ENCODE results near the gene MARVELD1. TPM values are rescaled to one million over a fixed set of nuclear protein-coding genes. Genes with fewer than 3 reads are reported as not detected.
A peak's percentile ranks its signal among the peaks of the same experiment; 100 is the strongest.

MARVELD1 gene
- total RNA-seq, 1 donor from 2014 or later: 43.7 TPM

DNA sequence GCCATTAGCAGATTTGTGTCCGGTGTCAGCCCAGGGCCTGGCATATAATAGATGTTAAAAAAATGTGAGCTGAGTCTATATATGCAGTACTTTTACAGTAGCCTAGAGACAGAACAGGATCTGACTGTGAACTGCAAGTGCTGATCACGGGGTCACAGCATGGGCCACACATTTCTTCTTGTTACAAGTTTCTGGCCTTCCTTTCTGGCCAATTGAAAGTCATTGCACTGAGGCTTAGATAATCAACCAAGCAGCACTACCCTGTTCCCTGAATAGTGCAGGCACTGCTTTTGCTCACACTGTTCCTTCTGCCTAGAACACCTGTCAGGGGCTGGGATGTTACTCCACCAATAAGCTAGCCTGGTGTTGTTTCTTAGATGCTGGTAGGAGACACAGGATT, 5.4 kb upstream of the MARVELD1 start:
- Histone ChIP-seq H3K27ac (peak overlapping the region; percentile 64 to 85), H3K4me3 (no peak overlapping the region), H3K36me3 (no peaks in the 10 kb centered on the region), H3K4me1 (peaks cover 23 to 52% of the 10 kb centered on the region in 2 donors), H3K9me3 (no peaks in the 10 kb centered on the region), H3K27me3 (no peaks in the 10 kb centered on the region)
- DNase-seq (ENCODE audit: low spot score in 2 of 2): no peak
- TF ChIP-seq, protein P1, sequence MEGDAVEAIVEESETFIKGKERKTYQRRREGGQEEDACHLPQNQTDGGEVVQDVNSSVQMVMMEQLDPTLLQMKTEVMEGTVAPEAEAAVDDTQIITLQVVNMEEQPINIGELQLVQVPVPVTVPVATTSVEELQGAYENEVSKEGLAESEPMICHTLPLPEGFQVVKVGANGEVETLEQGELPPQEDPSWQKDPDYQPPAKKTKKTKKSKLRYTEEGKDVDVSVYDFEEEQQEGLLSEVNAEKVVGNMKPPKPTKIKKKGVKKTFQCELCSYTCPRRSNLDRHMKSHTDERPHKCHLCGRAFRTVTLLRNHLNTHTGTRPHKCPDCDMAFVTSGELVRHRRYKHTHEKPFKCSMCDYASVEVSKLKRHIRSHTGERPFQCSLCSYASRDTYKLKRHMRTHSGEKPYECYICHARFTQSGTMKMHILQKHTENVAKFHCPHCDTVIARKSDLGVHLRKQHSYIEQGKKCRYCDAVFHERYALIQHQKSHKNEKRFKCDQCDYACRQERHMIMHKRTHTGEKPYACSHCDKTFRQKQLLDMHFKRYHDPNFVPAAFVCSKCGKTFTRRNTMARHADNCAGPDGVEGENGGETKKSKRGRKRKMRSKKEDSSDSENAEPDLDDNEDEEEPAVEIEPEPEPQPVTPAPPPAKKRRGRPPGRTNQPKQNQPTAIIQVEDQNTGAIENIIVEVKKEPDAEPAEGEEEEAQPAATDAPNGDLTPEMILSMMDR (IDR thresholded peaks at IDR 0.05): no peak
- intact Hi-C loops (cut with DNase I): no loop called here

DNA sequence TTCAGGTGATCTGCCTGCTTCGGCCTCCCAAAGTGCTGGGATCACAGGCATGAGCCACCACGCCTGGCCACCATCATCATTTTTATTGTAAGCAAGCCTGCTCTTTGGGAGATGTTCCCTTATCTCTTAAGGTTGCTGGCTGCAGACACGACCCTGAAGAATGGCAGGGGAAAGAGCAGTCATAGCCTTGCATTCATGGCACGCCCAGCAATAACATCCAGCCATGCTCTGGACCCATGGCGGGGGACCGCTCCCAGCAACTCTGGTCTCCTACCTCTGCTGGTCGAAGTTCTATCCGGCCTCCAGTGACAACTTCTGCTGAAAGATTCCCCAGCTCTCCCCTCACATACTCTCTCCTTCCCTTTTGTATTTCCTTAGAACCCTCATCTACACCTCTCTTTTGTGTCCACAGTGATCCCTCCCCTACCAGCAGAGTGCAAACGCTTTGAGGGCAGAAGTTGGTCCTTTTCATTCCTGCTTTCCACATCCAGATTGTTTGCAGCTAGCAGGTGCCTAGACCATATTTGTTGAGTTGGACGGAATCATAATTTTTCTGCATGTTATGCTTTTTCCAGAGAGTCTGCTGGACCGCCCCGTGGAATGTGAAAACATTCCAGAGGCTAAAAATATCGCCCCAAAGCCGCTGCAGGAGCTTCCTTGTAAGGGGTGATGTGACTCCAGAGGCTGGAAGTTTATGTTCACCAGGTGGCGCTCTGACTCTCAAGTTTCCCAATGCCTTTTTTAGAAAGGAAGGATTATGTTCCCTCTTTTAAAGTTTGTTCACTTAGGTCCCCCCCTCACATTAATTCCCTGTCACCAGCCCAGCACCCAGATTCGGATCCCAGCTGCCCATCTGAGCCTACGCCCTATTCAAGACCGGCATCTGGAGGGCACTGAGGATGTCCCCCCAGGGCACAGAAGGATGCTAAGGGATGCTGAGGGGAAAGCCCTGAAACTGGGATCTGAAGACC, 4.3 kb upstream of the MARVELD1 start:
- intact Hi-C loops (cut with DNase I): loop anchor here (1.0 kb wide), 1 partner anchor 22 kb away; no protein-coding TSS in a partner anchor
- H3K27me3 ChIP-seq: no peaks in the 10 kb centered on the region
- H3K4me1 ChIP-seq: peaks cover 23 to 52% of the 10 kb centered on the region in 2 donors
- H3K27ac ChIP-seq: peak overlapping the region; percentile 85 to 98
- no peaks in the 10 kb centered on the region for H3K36me3 ChIP-seq
- DNase-seq (ENCODE audit: low spot score in 2 of 2): peak in 1 of 2 donors; percentile 97
- no peak overlapping the region for H3K4me3 ChIP-seq
- TF ChIP-seq, protein P1 (IDR thresholded peaks at IDR 0.05): peak; percentile 59 to 75 (median 67)
- H3K9me3 ChIP-seq: no peaks in the 10 kb centered on the region

GRCh38 chr10:97711640-97712572, 1.6 kb upstream of the MARVELD1 start:
- peaks cover 29 to 62% of the 10 kb centered on the region in 2 donors for H3K4me1 ChIP-seq
- TF ChIP-seq, protein P1 (IDR thresholded peaks at IDR 0.05): no peak
- intact Hi-C loops (cut with DNase I): loop anchor here (5.0 to 10.0 kb wide), 2 partner anchors 215 to 423 kb away; partner anchors contain the start of genes MMS19, R3HCC1L and UBTD1
- peak overlapping the region; percentile 98 to 100 for H3K27ac ChIP-seq
- H3K4me3 ChIP-seq: no peak overlapping the region
- no peaks in the 10 kb centered on the region for H3K27me3 ChIP-seq
- DNase-seq (ENCODE audit: low spot score in 2 of 2): no peak
- H3K9me3 ChIP-seq: no peaks in the 10 kb centered on the region
- peaks cover 2 to 3% of the 10 kb centered on the region in 2 donors for H3K36me3 ChIP-seq

GRCh38 chr10:97713826-97714400, 383 bp downstream of the MARVELD1 start:
- DNase-seq (ENCODE audit: low spot score in 2 of 2): peak; percentile 47 to 82
- intact Hi-C loops (cut with DNase I): loop anchor here (1.0 to 10.0 kb wide), 4 partner anchors 12 to 421 kb away; partner anchors contain the start of genes AVPI1, MMS19, R3HCC1L and UBTD1
- H3K4me1 ChIP-seq: peaks cover 34 to 60% of the 10 kb centered on the region in 2 donors

More at GRCh38 chr10:97713826-97714400, 383 bp downstream of the MARVELD1 start:
- Histone ChIP-seq H3K27ac (peak overlapping the region; percentile 98 to 100), H3K27me3 (no peaks in the 10 kb centered on the region), H3K36me3 (peaks cover 4 to 22% of the 10 kb centered on the region in 2 donors), H3K9me3 (no peaks in the 10 kb centered on the region), H3K4me3 (peak overlapping the region; percentile 67 to 78)
- TF ChIP-seq, protein P1 (IDR thresholded peaks at IDR 0.05): peak in 1 of 3 experiments; percentile 18
